OCI-M2 (cell line): ENCODE results near the gene ABHD6.
"Not testable (repeated sequence)": the region's sequence is repeated elsewhere in the genome, so short reads cannot be mapped to it uniquely, and the experiment has no call there.

Experiments used
- DNase-seq: peaks from one replicate; lab custom pipeline; 2025; ENCODE audit not compliant: unreplicated experiment; lab: John Stamatoyannopoulos, UW

The ABHD6 gene

GRCh38 chr3:58337190-58337589 lies 99.6 kb downstream of the ABHD6 start:
- DNase-seq, result no peak

- not testable (repeated sequence) for DNase-seq
Observed at GRCh38 chr3:58339146-58339545, 101.6 kb downstream of the ABHD6 start.

- DNase-seq, result no peak
Observed at GRCh38 chr3:58340594-58341244, 103.1 kb downstream of the ABHD6 start.

- DNase-seq, result no peak
Observed at GRCh38 chr3:58341376-58341775, 103.8 kb downstream of the ABHD6 start.

- DNase-seq, result no peak
Observed at GRCh38 chr3:58342676-58343075, 105.1 kb downstream of the ABHD6 start.
